NB4 (cell line): ENCODE measurements around the gene KLF11.

Experiments used
- POLR2A ChIP-seq: IDR thresholded peaks from 2 replicates; pipeline ENCODE4 v1.6.1; 2011; ENCODE audit warnings: mild to moderate bottlenecking; ENCODE audit not compliant: insufficient read length; ENCODE audit errors: extremely low read depth
- TF ChIP-seq, protein P1 (sequence below): IDR thresholded peaks from one replicate; pipeline ENCODE4 v1.5.1; 2012; ENCODE audit warnings: low read depth, low read length

DNA sequence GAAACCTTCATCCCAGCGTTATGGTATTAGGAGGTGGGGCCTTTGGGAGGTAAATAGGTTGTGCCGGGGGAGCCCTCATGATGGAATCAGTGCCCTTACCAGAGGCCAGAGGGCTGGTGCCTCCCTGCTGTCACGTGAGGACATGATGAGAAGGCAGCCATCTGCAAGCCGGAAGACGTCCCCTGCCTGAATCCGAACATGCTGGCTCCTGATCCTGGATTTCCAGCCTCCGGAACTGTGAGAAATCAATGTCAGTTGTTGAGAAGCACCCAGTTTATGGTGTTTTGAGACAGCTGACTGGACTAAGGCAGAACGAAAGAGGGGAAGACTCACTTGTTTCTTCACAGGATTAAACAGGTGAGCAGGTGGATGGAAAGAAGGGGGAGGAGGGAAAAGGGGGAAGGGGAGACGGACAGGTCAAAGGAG lies 13.0 kb upstream of the KLF11 start:
- TF ChIP-seq, protein P1, sequence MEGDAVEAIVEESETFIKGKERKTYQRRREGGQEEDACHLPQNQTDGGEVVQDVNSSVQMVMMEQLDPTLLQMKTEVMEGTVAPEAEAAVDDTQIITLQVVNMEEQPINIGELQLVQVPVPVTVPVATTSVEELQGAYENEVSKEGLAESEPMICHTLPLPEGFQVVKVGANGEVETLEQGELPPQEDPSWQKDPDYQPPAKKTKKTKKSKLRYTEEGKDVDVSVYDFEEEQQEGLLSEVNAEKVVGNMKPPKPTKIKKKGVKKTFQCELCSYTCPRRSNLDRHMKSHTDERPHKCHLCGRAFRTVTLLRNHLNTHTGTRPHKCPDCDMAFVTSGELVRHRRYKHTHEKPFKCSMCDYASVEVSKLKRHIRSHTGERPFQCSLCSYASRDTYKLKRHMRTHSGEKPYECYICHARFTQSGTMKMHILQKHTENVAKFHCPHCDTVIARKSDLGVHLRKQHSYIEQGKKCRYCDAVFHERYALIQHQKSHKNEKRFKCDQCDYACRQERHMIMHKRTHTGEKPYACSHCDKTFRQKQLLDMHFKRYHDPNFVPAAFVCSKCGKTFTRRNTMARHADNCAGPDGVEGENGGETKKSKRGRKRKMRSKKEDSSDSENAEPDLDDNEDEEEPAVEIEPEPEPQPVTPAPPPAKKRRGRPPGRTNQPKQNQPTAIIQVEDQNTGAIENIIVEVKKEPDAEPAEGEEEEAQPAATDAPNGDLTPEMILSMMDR: no peak
- no peak for TF ChIP-seq POLR2A
